Measurements from ENCODE around the gene MYO7B.

Gene MYO7B

DNA sequence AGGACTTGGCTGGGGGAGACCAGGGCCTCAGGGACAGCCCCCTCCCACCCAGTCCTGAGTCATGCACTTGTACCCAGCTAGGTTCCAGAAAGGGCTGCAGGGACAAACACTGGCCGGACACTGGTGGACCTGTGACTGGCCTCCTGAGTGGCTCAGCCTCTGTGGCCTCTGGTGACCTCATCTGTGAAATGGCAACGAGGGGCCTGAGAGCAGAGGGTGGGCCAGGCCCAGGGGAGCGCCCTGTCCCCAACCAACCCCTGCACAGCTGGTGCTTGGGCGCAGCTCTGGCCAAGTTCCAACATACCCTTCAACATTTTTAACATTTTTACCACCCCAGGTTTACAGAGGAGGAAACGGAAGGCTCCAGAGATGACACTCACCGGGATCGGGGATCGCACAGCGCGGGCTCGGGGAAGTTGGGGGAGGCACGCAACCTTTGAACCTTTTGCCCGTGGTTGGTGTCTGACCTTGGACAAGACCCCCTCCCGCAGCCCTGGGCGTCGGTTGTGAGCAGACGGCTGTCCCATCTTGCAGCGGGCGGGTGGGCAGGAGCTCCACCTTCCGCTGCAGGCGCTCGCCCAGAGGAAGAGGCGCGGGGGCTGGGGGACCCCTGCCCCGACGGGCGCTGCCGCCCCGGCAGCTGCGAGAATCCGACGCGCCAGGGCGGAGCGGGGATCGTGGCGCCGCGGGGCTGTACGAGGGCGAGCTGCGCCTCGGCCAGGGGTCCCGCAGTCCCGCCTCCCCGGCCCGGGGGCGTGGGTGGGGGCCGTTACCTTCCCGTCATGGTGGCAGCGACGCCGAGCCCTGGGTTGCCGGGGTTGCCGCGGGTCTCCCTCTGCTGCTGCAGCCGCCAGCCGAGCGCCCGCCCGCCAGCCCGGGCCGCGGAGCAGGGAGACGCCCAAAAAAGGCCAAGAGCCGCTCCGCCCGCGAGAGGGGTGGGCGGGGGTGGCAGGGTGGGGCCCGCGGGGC is 139.0 kb downstream of the MYO7B start:
- no peak for DNase-seq (ENCODE audit: low read depth in 2 of 3, low spot score in 1 of 3)

DNA sequence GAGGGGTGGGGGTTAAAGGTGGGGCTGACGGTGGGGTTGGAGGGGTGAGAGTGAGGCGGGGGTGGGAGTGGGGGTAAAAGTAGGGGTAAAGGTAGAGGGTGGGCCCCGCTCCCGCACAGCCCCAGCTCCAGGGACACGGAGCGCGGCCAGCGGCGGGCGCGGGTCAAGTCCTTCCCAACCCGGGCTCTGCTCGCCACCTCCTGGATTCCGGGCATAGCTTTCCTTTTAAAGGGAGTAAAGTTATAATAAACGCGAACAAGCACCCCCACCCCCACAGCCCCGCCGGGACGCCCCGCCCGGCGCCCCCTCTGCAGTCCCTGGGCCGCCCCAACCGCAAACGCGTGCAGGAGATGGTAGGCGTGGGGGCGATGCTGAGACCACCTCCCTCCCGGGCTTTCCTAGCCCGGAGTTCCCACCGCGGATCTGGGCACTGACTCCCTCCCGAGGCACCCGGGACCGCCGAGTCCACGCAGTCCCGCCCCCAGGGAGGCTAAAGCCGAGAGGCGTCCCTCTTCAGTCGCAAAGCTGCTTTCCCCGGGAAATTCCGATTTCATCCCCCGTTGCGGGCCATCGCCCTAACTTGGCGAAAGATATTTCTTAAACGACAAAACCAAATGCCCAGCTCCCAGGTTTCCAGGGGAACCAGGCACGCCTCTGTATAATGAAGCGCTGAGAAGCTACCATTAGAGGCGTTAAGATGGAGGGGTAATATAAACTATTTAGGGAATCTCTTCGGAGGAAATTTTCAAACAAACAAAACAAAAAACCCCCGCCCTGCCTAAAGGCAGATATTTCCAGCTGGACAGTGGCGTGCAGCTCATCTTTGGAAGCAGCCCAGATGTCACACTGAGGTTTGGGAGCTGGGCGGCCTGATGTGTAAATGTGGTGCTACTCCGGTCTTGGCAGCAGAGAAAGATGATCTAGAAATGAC is 140.1 kb downstream of the MYO7B start, which contains the start of gene LIMS2:
Gene LIMS2 (minus strand): TSS at position 200 of the 931 bp plus-strand sequence. CDS start 506 bp downstream, outside the sequence.
- DNase-seq (ENCODE audit: low read depth in 2 of 3, low spot score in 1 of 3): no peak

DNA sequence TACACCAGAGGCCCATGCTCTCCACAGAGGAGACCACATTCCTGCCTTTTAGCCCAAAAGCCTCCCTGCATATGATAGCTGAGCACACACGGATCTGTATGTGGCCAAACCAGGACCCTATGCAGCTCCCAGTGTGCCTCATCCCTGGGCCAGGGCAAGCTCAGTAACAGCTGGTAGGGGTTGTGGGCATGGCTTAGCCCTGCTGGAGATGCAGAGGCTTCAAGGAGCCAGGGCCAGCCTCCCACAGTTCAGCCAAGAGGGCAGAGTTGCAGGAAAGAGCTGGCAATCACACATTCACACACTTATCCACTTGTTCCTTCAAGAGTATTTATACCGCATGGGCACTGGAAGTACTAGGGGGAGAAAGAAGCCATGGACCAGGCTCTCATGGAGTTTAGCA is 141.4 kb downstream of the MYO7B start:
- DNase-seq (ENCODE audit: low read depth in 2 of 3, low spot score in 1 of 3): no peak

DNA sequence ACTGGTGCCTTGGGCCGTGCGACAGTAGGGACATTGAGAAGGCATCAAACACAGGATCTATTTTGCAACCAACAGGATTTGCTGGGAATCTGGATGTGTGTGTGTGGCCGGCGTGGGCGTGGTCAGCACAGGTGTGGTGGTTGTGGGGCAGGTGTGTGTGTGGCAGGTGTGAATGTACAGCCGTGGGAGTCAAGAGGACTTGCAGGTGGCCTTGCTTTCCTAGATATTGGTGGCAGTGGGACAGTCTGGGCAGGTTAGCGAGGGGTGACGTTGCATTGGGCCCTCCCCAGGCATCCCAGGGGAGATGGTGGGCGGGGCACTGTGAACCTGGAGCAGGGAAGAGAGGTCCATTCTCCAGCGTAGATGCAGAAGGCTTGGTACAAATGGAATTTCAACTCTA is 143.0 kb downstream of the MYO7B start:
- no peak for DNase-seq (ENCODE audit: low read depth in 2 of 3, low spot score in 1 of 3)

DNA sequence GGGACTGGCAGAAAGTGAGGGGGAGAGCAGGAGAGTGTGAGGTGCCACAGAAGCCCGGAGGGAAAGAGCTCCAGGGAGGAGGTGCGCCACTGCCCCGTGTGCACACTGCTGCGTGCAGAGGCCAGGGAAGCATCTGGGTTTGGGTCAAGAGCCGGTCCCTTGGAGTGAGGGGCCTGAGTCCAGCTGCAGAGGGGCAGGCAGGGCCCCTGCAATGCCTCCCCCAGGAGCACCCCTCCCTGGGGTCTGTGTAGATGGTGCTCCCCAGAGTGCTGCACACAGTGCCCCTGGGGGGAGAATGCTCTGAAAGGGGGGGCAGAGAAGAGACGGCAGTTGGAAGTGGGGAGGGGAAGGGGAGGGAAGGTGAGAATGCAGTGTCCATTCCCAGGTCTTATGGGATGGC is 143.5 kb downstream of the MYO7B start:
- DNase-seq (ENCODE audit: low read depth in 2 of 3, low spot score in 1 of 3): no peak

DNA sequence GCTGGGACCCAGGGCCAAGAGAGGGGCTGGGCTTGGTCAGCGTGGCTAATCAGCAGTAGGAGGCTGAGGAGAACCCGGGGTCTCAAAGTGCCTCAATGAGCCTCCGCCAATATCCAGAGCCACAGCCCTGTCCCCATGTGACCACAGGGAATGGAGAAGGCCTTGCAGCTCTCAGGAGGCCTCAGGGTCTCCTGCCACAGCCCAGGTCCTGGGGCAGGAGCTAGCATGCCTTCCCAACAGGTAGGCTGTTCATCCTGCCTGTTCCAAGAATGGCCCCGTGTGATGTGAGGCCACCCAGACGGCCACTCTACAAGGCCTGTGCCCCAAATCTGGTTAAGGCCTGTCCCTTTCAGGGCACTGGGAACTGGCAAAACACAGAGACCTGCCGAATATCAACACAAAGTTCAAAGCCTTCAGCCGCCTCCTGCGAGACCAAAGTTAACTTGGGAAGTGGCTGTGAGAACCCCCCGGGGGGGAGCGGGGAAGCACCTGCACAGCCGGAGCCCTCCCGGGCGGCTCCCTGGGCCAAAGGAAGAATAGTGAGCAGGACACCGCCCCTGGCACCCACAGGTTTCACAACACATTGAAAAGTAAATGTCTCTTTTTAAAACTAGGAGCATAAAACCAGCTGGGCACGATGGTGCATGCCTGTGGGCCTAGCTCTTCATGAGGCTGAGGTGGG is 144.3 kb downstream of the MYO7B start:
- no peak for DNase-seq (ENCODE audit: low read depth in 2 of 3, low spot score in 1 of 3)

DNA sequence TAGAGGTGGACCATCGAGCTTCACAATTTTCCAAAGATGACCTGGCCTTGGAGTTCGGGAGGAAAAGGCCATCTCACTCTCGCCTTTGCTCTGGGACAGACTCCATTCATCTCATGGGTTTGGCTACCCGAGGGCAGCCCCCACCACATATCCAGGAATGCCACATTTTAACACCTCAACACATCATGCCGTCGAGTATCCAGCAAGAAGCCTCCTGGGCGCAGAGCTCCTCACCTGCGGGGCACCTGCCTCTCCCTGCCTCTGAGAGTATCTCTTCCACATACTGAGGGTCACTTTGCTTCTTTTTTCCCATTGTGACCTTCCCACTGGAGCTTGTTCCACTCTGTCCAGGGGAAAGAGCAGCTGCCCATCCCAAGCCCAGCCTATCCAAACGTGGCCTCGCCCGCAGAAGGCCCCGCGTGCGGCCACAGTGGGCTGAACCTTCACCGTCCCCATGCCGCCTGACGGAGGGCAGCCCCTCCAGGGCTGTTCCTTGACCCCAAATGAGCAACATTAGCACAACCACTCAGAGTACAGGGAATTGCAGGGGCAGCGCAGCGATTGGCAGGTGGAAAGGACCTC is 145.3 kb downstream of the MYO7B start:
- DNase-seq (ENCODE audit: low read depth in 2 of 3, low spot score in 1 of 3): no peak

DNA sequence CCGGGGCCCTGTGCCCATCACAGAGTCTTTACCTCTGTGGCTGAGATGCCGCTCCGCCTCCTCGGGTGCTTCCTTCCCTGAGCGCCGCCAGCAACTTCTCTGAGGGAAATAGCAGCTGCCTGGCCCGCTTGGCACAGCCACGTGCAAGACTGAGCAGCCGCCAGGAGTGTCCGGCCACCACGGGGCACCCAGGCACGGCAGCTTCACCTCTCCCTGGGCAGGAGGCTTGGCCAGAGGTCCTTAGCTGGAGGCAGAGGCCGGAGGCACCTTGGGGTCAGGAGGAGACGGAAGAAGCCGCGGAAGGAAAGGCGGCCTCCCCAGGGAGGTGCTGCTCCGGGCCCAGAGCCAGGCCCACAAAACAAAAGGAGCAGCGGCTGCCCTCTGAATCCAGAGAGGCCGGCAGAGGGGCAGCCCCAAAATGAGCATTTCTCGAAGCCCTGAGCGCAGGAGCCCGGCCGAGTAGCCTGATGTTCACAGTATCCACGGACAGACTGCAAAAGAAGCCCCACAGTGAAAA is 145.9 kb downstream of the MYO7B start:
- DNase-seq (ENCODE audit: low read depth in 2 of 3, low spot score in 1 of 3): no peak

DNA sequence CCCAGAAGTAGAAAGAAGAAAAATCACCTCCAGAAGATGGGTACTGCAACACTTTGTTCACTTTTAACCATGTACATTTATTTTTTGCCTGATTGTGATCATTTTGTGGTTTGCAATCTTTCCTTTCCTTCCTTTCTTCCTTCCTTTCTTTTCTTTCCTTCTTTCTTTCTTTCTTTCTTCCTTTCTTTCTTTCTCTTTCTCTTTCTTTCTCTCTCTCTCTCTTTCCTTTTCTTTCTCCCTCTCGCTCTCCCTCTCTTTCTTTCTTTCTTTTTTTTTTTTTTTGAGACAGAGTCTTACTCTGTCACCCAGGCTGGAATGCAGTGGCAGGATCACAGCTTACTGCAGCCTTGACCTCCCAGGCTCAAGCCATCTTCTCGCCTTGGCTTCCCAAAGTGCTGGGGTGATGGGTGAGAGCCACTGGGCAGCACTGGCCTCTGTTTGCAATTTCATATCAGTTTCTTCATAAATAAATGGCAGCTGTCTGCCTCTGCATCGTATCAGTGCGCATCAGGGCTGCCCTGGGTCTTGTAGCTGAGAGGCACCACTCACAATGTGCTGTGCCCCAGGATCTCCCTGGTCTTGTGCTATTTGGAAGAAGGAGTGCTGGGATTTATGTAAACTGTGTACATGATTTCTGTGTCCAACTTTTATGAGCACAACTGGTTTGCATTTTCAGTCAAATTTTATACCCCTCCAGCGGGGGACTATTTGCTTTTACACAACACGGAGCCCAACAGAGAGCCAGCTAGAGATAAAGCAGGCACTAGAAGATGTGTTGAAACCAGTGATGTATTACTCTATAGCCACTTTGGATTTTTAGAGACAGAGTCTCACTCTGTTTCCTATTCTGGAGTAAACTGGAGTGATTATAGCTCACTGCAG is 146.7 kb downstream of the MYO7B start:
- no peak for DNase-seq (ENCODE audit: low read depth in 2 of 3, low spot score in 1 of 3)

DNA sequence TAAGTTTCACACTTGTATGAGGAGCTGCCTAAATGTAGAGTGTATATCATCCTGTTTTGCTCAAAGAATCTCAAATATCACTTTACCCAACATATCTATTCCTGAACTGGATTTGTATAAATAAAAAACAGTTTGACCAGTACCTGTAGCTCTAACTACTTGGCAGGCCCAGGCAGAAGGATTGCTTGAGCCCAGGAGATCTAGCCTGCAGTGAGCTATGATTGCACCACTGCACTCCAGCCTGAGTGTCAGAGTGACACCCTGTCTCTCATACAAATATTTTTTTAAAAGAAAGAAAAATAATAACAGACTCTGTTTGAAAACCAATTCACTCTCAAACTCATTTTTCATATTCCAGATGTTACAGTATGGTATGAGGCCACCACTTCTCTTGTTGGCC is 147.6 kb downstream of the MYO7B start:
- DNase-seq (ENCODE audit: low read depth in 2 of 3, low spot score in 1 of 3): no peak

DNA sequence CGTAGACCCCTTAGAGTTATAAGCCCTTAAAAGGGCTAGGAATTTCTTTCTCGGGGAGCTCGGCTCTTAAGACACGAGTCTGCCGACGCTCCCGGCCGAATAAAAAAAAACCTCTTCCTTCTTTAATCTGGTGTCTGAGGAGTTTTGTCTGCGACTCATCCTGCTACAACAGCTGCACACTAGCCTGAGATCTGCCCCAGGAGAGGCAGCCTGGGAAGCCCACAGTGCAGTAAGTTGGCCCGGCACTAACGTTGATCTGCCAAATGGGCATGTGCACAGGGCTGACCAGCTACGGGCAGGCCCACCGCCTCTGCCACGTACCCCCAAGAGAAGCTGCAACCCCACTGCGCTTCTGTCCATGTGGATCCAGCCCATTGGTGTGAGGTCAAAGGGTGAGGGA is 148.3 kb downstream of the MYO7B start:
- DNase-seq (ENCODE audit: low read depth in 2 of 3, low spot score in 1 of 3): no peak

DNA sequence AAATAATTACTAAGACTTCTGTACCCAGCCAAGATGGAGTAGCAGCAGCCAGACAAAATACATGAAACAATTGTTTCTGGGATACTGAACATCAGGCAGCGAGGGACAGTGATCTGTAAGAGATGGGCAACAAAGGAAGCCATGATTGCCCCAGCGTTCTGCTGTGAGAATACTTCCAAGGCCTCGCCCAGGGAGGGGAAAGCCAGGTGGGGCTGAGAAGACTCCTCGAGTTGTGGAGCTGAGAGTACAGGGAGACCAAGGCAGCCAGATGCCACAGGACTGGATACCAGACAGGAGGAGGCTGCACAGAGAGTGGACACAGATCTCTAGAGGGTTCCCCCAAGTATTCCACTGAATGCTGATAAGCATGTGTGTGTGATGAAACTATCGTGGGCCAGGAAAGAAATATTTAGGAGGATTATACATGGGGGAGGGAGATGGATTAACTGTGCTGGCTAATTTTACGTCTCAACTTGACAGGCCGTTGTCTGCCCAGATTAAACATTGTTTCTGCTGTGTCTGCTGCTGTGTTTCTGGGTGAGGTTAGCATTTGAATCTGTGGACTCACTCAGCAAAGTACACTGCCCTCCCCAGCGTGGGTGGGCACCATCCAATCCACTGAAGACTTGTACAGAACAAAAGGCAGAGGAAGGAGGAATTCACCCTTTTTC is 150.1 kb downstream of the MYO7B start:
- no peak for DNase-seq (ENCODE audit: low read depth in 2 of 3, low spot score in 1 of 3)

Measured in stimulated activated CD4-positive, alpha-beta T cell treated with anti-CD3 and anti-CD28 coated beads, Interleukin-12 subunit alpha, Interleukin-12 subunit beta, amount 100 ng/mL, for 48 hours (primary cell).